A549 (cell line): Measurements from ENCODE around the gene SRPX2.

ENCODE experiments used
- CEBPB ChIP-seq, 2 experiments: fragments of >200 bp in 1 of 2; sonication (Bioruptor Twin) in 1 of 2; formaldehyde crosslinking in 1 of 2; IDR thresholded peaks; 2 replicates each; pipeline ENCODE4 v1.6.1; 2012 to 2016
- CHD2 ChIP-seq: fragments of 150-350 bp; IDR thresholded peaks from 2 replicates; pipeline ENCODE4 v1.6.1; 2014; ENCODE audit warnings: low read length; ENCODE audit not compliant: partially characterized antibody
- CHD4 ChIP-seq: fragments of 200-600 bp; sonication (generic); IDR thresholded peaks from 2 replicates; pipeline ENCODE4 v1.6.1; 2016; ENCODE audit warnings: antibody characterized with exemption, mild to moderate bottlenecking, borderline replicate concordance
- CTCF ChIP-seq: fragments of >200 bp; sonication (Bioruptor Twin); formaldehyde crosslinking; IDR thresholded peaks from 3 replicates; pipeline ENCODE4 v1.5.1; 2016
- ESRRA ChIP-seq: fragments of 150-350 bp; IDR thresholded peaks from 2 replicates; pipeline ENCODE4 v1.6.1; 2014; ENCODE audit warnings: mild to moderate bottlenecking, low read length, borderline replicate concordance
- HMGXB4 ChIP-seq: fragments of 250-450 bp; sonication (Bioruptor Pico); IDR thresholded peaks from 2 replicates; pipeline ENCODE4 v1.5.0; 2021; ENCODE audit warnings: mild to moderate bottlenecking, moderate library complexity, borderline replicate concordance
- JUN ChIP-seq, 2 experiments: fragments of >200 bp; sonication (Bioruptor Twin); formaldehyde crosslinking; IDR thresholded peaks; 2 replicates in 1 of 2; 3 replicates in 1 of 2; pipeline ENCODE4 v1.6.1; 2016 to 2017
- MAX ChIP-seq: IDR thresholded peaks from 2 replicates; pipeline ENCODE4 v1.6.1; 2012
- POLR2A ChIP-seq: IDR thresholded peaks from 2 replicates; pipeline ENCODE4 v1.6.1; 2012; ENCODE audit warnings: mild to moderate bottlenecking, low read length
- RFX5 ChIP-seq: fragments of 450-650 bp; IDR thresholded peaks from 2 replicates; pipeline ENCODE4 v1.7.1; 2014; ENCODE audit warnings: antibody characterized with exemption, mild to moderate bottlenecking, moderate library complexity
- TP53 ChIP-seq: fragments of 250-450 bp; sonication (Bioruptor Pico); IDR thresholded peaks from 2 replicates; pipeline ENCODE4 v1.5.0; 2021; ENCODE audit warnings: mild to moderate bottlenecking, moderate library complexity

- TF ChIP-seq CTCF (no peak), POLR2A (no peak), CHD2 (no peak), CHD4 (no peak), MAX (no peak), HMGXB4 (CRISPR knock-in tag) (no peak), JUN (IDR thresholded peaks at IDR 0.05) (no peak), CEBPB (IDR thresholded peaks at IDR 0.05) (no peak), RFX5 (no peak), ESRRA (no peak), TP53 (CRISPR knock-in tag) (no peak)
These were observed 73.4 kb downstream of the SRPX2 start for GRCh38 chrX:100717363-100717762.
